Mammary epithelial cell (primary cell): ENCODE measurements around the gene C2CD5.

Source experiments
- EZH2 ChIP-seq: IDR thresholded peaks from 2 replicates; pipeline ENCODE4 v1.6.1; 2012; ENCODE audit warnings: low read length, inconsistent platforms, borderline replicate concordance
- TF ChIP-seq, protein P1 (sequence below), 2 donors: IDR thresholded peaks in 1 of 2; conservative IDR thresholded peaks in 1 of 2; 2 replicates each; pipeline ENCODE4 v1.5.1; 2011 to 2012; ENCODE audit warnings: inconsistent platforms in 2 of 2, low read length in 2 of 2, mild to moderate bottlenecking in 2 of 2, control low read depth in 1 of 2, low read depth in 1 of 2; ENCODE audit not compliant: insufficient read depth in 1 of 2; ENCODE audit errors: extremely low read depth in 1 of 2

DNA sequence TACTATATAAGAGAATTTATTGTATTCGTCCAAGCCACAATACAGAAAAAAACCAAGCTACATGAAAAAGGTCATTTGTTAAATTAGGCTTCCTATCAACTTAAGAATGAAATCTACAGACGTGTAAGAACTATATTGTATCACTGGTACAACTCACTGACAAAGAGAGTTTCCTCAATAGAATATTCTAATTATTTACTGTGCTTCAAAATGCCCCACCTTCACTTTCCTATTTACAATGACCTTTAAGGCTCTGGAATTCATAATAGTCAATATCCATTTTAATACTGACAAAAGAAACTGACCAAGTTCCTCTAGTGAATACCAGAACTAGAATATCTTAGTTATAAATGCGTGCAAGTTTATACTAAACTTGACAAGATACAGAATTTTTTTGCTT lies 55.9 kb downstream of the C2CD5 start:
- TF ChIP-seq, protein P1, sequence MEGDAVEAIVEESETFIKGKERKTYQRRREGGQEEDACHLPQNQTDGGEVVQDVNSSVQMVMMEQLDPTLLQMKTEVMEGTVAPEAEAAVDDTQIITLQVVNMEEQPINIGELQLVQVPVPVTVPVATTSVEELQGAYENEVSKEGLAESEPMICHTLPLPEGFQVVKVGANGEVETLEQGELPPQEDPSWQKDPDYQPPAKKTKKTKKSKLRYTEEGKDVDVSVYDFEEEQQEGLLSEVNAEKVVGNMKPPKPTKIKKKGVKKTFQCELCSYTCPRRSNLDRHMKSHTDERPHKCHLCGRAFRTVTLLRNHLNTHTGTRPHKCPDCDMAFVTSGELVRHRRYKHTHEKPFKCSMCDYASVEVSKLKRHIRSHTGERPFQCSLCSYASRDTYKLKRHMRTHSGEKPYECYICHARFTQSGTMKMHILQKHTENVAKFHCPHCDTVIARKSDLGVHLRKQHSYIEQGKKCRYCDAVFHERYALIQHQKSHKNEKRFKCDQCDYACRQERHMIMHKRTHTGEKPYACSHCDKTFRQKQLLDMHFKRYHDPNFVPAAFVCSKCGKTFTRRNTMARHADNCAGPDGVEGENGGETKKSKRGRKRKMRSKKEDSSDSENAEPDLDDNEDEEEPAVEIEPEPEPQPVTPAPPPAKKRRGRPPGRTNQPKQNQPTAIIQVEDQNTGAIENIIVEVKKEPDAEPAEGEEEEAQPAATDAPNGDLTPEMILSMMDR (conservative IDR thresholded peaks at IDR 0.05 in 1 of 2, IDR thresholded peaks at IDR 0.05 in 1 of 2; ENCODE audit: extremely low read depth in 1 of 2, insufficient read depth in 1 of 2, low read depth in 1 of 2, low read length in 2 of 2), result no peak
- no peak for TF ChIP-seq EZH2
